A549 (cell line): ENCODE data around the gene WT1. TPM values are rescaled to one million over a fixed set of nuclear protein-coding genes. Genes with fewer than 3 reads are reported as not detected.

Experiments used
- ATAC-seq, 2 experiments: fragments of 200-7000 bp in 1 of 2; fragments of >200 bp in 1 of 2; cut with Nextera tagmentation in 1 of 2; cut with Tn5 transposase in 1 of 2; 3 replicates each; pipeline versions ENCODE4 v1.8.0 to v1.9.1; 2018 to 2020; ENCODE audit warnings: mild to moderate bottlenecking in 1 of 2, moderate library complexity in 1 of 2
- CTCF ChIA-PET: fragments of 300-600 bp; sonication (Branson Sonifier 250); formaldehyde crosslinking; extraction: SDS; loops from one replicate; lab custom pipeline; 2021; ENCODE audit warnings: antibody characterized with exemption, inconsistent platforms; lab: Yijun Ruan, JAX
- POLR2A ChIA-PET: fragments of 350-600 bp; formaldehyde crosslinking; extraction: SDS; loops from one replicate; lab custom pipeline; 2021; ENCODE audit warnings: antibody characterized with exemption, inconsistent platforms; lab: Yijun Ruan, JAX
- DNase-seq, 2 experiments: peaks; one replicate each; pipeline versions ENCODE4 v3.0.0 to v3.0.0-alpha.2; 2011 to 2016; ENCODE audit warnings: low read depth in 1 of 2, low spot score in 1 of 2
- FAIRE-seq: peaks from 2 replicates; lab custom pipeline; 2011; peaks lifted over from hg19 to GRCh38; lab: Jason Lieb, UNC
- H3K27ac ChIP-seq, 2 experiments: fragments of >200 bp; sonication (Bioruptor Twin); formaldehyde crosslinking; 3 replicates each; pipeline ENCODE4 v1.5.1; 2016 to 2017
- H3K4me1 ChIP-seq: fragments of >200 bp; sonication (Bioruptor Twin); formaldehyde crosslinking; 3 replicates; pipeline ENCODE4 v1.6.1; 2016
- H3K4me2 ChIP-seq: fragments of >200 bp; sonication (Bioruptor Twin); formaldehyde crosslinking; 3 replicates; pipeline ENCODE4 v1.6.1; 2016
- H3K4me3 ChIP-seq: fragments of >200 bp; sonication (Bioruptor Twin); formaldehyde crosslinking; 3 replicates; pipeline ENCODE4 v1.5.1; 2016
- H3K9me3 ChIP-seq: fragments of >200 bp; sonication (Bioruptor Twin); formaldehyde crosslinking; 3 replicates; pipeline ENCODE4 v1.6.1; 2016
- ATOH8 ChIP-seq: fragments of 250-450 bp; sonication (Bioruptor Pico); IDR thresholded peaks from 2 replicates; pipeline ENCODE4 v1.5.0; 2020; ENCODE audit warnings: low read depth, mild to moderate bottlenecking, moderate library complexity
- CBX2 ChIP-seq: fragments of 200-600 bp; sonication (generic); IDR thresholded peaks from 2 replicates; pipeline ENCODE4 v1.6.1; 2016; ENCODE audit warnings: low read depth, mild to moderate bottlenecking, borderline replicate concordance
- EP300 ChIP-seq, 2 experiments: fragments of >200 bp; sonication (Bioruptor Twin); formaldehyde crosslinking; IDR thresholded peaks; 2 replicates in 1 of 2; 3 replicates in 1 of 2; pipeline ENCODE4 v1.6.1; 2016 to 2017
- HOXA7 ChIP-seq: fragments of 250-450 bp; sonication (Bioruptor Pico); IDR thresholded peaks from 2 replicates; pipeline ENCODE4 v1.5.0; 2020; ENCODE audit warnings: mild to moderate bottlenecking, moderate library complexity
- HOXB13 ChIP-seq: fragments of 250-450 bp; sonication (Bioruptor Pico); IDR thresholded peaks from 2 replicates; pipeline ENCODE4 v1.5.0; 2020; ENCODE audit warnings: low read depth, mild to moderate bottlenecking, moderate library complexity
- HOXB5 ChIP-seq: fragments of 250-450 bp; sonication (Bioruptor Pico); IDR thresholded peaks from 2 replicates; pipeline ENCODE4 v1.5.0; 2020; ENCODE audit warnings: mild to moderate bottlenecking, moderate library complexity
- JUN ChIP-seq, 2 experiments: fragments of >200 bp; sonication (Bioruptor Twin); formaldehyde crosslinking; IDR thresholded peaks; 2 replicates in 1 of 2; 3 replicates in 1 of 2; pipeline ENCODE4 v1.6.1; 2016 to 2017
- JUNB ChIP-seq: fragments of >200 bp; sonication (Bioruptor Twin); formaldehyde crosslinking; IDR thresholded peaks from 2 replicates; pipeline ENCODE4 v1.6.1; 2016
- MAFK ChIP-seq: fragments of 450-650 bp; IDR thresholded peaks from 2 replicates; pipeline ENCODE4 v1.6.1; 2014; ENCODE audit not compliant: partially characterized antibody
- MAX ChIP-seq: IDR thresholded peaks from 2 replicates; pipeline ENCODE4 v1.6.1; 2012
- MAZ ChIP-seq: fragments of 150-350 bp; IDR thresholded peaks from 2 replicates; pipeline ENCODE4 v1.6.1; 2014; ENCODE audit warnings: antibody characterized with exemption, low read depth, low read length, borderline replicate concordance
- NPAS2 ChIP-seq: fragments of 250-450 bp; sonication (Bioruptor Pico); IDR thresholded peaks from 2 replicates; pipeline ENCODE4 v1.8.0; 2022; ENCODE audit warnings: mild to moderate bottlenecking, moderate library complexity, borderline replicate concordance
- RCOR1 ChIP-seq: fragments of 150-350 bp; IDR thresholded peaks from 2 replicates; pipeline ENCODE4 v1.6.1; 2014; ENCODE audit warnings: antibody characterized with exemption, low read length, low read depth
- SMC3 ChIP-seq: fragments of >200 bp; sonication (Bioruptor Twin); formaldehyde crosslinking; IDR thresholded peaks from 3 replicates; pipeline ENCODE4 v1.6.1; 2018; ENCODE audit warnings: inconsistent platforms
- SREBF2 ChIP-seq: fragments of 450-650 bp; IDR thresholded peaks from 2 replicates; pipeline ENCODE4 v1.6.1; 2014; ENCODE audit warnings: mild to moderate bottlenecking, moderate library complexity
- TP53 ChIP-seq: fragments of 250-450 bp; sonication (Bioruptor Pico); IDR thresholded peaks from 2 replicates; pipeline ENCODE4 v1.5.0; 2021; ENCODE audit warnings: mild to moderate bottlenecking, moderate library complexity
- WGBS: methylation state at CpG from one replicate; pipeline ENCODE4 v1.1.6; 2017; ENCODE audit errors: missing lambda C conversion rate; 5-methylcytosine and 5-hydroxymethylcytosine counted together
- polyA plus RNA-seq, 4 experiments: library from polyadenylated mRNA; depleted of rRNA in 3 of 4; stranded (reverse); fragments of >200 nt; fragmentation: RNase III in 1 of 4; extraction: RNeasy Plus Mini Kit Qiagen cat#74134 plus additional on column Dnase treatment in 1 of 4; gene quantifications; 2 replicates in 3 of 4; 3 replicates in 1 of 4; pipeline ENCODE4 v1.2.3, GENCODE V29; 2011 to 2017
- TF ChIP-seq, protein P1 (sequence below): fragments of 250-450 bp; sonication (Bioruptor Pico); IDR thresholded peaks from 2 replicates; pipeline ENCODE4 v1.5.0; 2021; ENCODE audit warnings: mild to moderate bottlenecking, moderate library complexity, borderline replicate concordance
- TF ChIP-seq, protein P2 (sequence below): fragments of 200-600 bp; sonication (generic); IDR thresholded peaks from 2 replicates; pipeline ENCODE4 v1.6.1; 2016; ENCODE audit warnings: antibody characterized with exemption, mild to moderate bottlenecking, moderate library complexity

Gene WT1
- polyA plus RNA-seq, 2 of the 4 experiments (the other 2 are of a cell fraction): 2.8 to 4.0 TPM

DNA sequence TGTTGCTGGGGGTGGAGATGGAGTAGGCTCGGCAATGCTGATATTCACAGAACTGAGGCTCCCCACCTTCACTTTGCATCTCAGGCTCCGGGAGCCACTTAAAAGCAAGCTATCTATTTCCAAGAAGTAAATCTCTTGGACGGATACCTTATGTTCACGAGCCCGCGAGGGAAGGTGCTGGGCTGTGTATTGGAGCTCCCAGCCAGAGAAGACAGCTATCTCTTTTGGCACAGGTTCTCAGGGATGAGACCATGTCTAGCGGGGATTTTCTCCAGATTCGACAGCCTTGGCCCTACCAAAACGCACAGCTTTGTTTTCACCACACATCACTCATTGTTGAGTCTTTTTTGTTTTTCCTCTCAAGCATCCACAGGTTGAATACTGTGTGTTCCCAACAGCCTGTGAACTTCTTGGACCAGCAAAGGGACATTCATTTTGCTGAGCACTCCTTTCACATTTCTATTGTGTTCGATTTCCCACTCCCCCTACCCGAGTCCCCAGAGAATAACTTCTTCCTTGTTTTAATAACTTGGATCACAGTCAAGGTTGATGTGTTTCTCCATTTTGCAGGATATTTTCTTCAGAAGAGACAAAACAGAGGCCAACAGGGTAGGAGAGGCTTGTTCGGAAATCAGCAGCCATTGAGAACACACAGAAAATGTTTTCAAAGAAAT, 23.3 kb downstream of the WT1 start:
- no peaks in the 10 kb centered on the region for H3K9me3 ChIP-seq
- TF ChIP-seq TP53 (CRISPR knock-in tag) (no peak), JUNB (no peak), RCOR1 (no peak), HOXB13 (CRISPR knock-in tag) (no peak), MAX (no peak), HOXB5 (CRISPR knock-in tag) (no peak), NPAS2 (CRISPR knock-in tag) (no peak)
- TF ChIP-seq, all 56 proteins: peak for 0
- FAIRE-seq: no peak
- WGBS: 74% methylated on average over 12 of the region's 12 CpGs
- no peaks in the 10 kb centered on the region for H3K4me1 ChIP-seq
- ChIA-PET POLR2A (no interaction called here), CTCF (no interaction called here)
- no peak overlapping the region for H3K27ac ChIP-seq
- no peak overlapping the region for H3K4me2 ChIP-seq
- no peak overlapping the region for H3K4me3 ChIP-seq
- ATAC-seq: no peak
- DNase-seq: no peak

GRCh38 chr11:32405592-32405991, 29.7 kb downstream of the WT1 start:
- no peaks in the 10 kb centered on the region for H3K4me1 ChIP-seq
- POLR2A ChIA-PET: no interaction called here
- FAIRE-seq (no peak), ATAC-seq (no peak)
- no peak overlapping the region for H3K4me3 ChIP-seq
- no peak overlapping the region for H3K4me2 ChIP-seq
- TF ChIP-seq SREBF2: no peak
- TF ChIP-seq JUN (IDR thresholded peaks at IDR 0.05): no peak
- TF ChIP-seq, all 56 proteins: peak for 0
- Histone ChIP-seq H3K27ac (no peak overlapping the region), H3K9me3 (no peaks in the 10 kb centered on the region)
- no peak for DNase-seq
- CTCF ChIA-PET: interaction anchor here (1.0 to 1.6 kb wide), 3 partner anchors 8 to 71 kb away, joined by 3 to 6 read pairs (median 4); no protein-coding TSS in a partner anchor
- WGBS: 61% methylated on average over 4 of the region's 4 CpGs

DNA sequence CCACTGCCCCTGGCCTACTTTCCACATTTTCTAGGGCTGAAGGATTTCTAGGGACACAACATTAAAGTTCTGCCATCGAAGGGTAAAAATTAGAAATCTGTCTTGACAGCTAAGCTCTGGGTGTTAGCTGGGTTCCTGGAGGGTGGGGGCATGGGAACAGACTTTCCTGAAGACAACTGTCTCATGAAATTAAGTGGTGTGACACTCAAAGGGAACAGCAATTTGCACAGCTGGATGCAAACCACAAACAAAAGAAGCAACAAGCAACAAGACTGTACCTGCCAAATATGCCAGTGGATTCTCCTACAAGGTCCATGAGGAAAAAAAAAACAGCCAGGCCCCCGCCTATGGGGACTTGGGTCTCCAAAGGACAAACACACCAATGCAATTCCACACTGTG, 32.5 kb downstream of the WT1 start:
- ChIA-PET CTCF (interaction anchor here (0.6 kb wide), 1 partner anchor 1003 kb away, joined by 3 read pairs; no protein-coding TSS in a partner anchor), POLR2A (interaction anchor here (0.7 kb wide), 1 partner anchor 923 kb away, joined by 6 read pairs; no protein-coding TSS in a partner anchor)
- Histone ChIP-seq H3K9me3 (no peaks in the 10 kb centered on the region), H3K4me3 (no peak overlapping the region), H3K4me1 (no peaks in the 10 kb centered on the region), H3K27ac (no peak overlapping the region), H3K4me2 (no peak overlapping the region)
- 32% methylated on average over 2 of the region's 2 CpGs for WGBS
- TF ChIP-seq HOXA7 (no peak), SMC3 (no peak), EP300 (IDR thresholded peaks at IDR 0.05) (no peak), ATOH8 (CRISPR knock-in tag) (no peak), RCOR1 (no peak), CBX2 (no peak), MAZ (no peak), MAFK (no peak)
- TF ChIP-seq, protein P1, sequence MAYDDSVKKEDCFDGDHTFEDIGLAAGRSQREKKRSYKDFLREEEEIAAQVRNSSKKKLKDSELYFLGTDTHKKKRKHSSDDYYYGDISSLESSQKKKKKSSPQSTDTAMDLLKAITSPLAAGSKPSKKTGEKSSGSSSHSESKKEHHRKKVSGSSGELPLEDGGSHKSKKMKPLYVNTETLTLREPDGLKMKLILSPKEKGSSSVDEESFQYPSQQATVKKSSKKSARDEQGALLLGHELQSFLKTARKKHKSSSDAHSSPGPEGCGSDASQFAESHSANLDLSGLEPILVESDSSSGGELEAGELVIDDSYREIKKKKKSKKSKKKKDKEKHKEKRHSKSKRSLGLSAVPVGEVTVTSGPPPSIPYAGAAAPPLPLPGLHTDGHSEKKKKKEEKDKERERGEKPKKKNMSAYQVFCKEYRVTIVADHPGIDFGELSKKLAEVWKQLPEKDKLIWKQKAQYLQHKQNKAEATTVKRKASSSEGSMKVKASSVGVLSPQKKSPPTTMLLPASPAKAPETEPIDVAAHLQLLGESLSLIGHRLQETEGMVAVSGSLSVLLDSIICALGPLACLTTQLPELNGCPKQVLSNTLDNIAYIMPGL (CRISPR knock-in tag): no peak
- TF ChIP-seq, protein P2, sequence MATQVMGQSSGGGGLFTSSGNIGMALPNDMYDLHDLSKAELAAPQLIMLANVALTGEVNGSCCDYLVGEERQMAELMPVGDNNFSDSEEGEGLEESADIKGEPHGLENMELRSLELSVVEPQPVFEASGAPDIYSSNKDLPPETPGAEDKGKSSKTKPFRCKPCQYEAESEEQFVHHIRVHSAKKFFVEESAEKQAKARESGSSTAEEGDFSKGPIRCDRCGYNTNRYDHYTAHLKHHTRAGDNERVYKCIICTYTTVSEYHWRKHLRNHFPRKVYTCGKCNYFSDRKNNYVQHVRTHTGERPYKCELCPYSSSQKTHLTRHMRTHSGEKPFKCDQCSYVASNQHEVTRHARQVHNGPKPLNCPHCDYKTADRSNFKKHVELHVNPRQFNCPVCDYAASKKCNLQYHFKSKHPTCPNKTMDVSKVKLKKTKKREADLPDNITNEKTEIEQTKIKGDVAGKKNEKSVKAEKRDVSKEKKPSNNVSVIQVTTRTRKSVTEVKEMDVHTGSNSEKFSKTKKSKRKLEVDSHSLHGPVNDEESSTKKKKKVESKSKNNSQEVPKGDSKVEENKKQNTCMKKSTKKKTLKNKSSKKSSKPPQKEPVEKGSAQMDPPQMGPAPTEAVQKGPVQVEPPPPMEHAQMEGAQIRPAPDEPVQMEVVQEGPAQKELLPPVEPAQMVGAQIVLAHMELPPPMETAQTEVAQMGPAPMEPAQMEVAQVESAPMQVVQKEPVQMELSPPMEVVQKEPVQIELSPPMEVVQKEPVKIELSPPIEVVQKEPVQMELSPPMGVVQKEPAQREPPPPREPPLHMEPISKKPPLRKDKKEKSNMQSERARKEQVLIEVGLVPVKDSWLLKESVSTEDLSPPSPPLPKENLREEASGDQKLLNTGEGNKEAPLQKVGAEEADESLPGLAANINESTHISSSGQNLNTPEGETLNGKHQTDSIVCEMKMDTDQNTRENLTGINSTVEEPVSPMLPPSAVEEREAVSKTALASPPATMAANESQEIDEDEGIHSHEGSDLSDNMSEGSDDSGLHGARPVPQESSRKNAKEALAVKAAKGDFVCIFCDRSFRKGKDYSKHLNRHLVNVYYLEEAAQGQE: no peak
- DNase-seq: no peak
- ATAC-seq: no peak
- no peak for FAIRE-seq
